ENCODE measurements around the gene ZNF701.
"Not testable (repeated sequence)": the region's sequence is repeated elsewhere in the genome, so short reads cannot be mapped to it uniquely, and the experiment has no call there.

Gene ZNF701

GRCh38 chr19:52561611-52562010 lies 8.5 kb upstream of the ZNF701 start:
- DNase-seq (ENCODE audit: insufficient read length, low spot score); FAIRE-seq: not testable (repeated sequence)

GRCh38 chr19:52566121-52566520 lies 4.0 kb upstream of the ZNF701 start:
- DNase-seq (ENCODE audit: insufficient read length, low spot score) (no peak), FAIRE-seq (no peak)

- no peak for FAIRE-seq
- DNase-seq (ENCODE audit: insufficient read length, low spot score) = no peak
These were observed 3.5 kb upstream of the ZNF701 start for GRCh38 chr19:52566588-52566987.

GRCh38 chr19:52567921-52568320 lies 2.2 kb upstream of the ZNF701 start:
- DNase-seq (ENCODE audit: insufficient read length, low spot score) (no peak), FAIRE-seq (no peak)

- not testable (repeated sequence) for DNase-seq (ENCODE audit: insufficient read length, low spot score); FAIRE-seq
These were observed 468 bp upstream of the ZNF701 start for GRCh38 chr19:52569638-52569999.

- no peak for FAIRE-seq
- DNase-seq (ENCODE audit: insufficient read length, low spot score) = no peak
These were observed 14.8 kb downstream of the ZNF701 start for GRCh38 chr19:52584736-52585440.

GRCh38 chr19:52585604-52586003 lies 15.5 kb downstream of the ZNF701 start:
- FAIRE-seq (no peak), DNase-seq (ENCODE audit: insufficient read length, low spot score) (no peak)

- DNase-seq (ENCODE audit: insufficient read length, low spot score) = no peak
- no peak for FAIRE-seq
These were observed 20.6 kb downstream of the ZNF701 start for GRCh38 chr19:52590728-52591127.

GRCh38 chr19:52592301-52592700 lies 22.2 kb downstream of the ZNF701 start:
- FAIRE-seq (no peak), DNase-seq (ENCODE audit: insufficient read length, low spot score) (no peak)

- DNase-seq (ENCODE audit: insufficient read length, low spot score); FAIRE-seq: not testable (repeated sequence)
These were observed 23.4 kb downstream of the ZNF701 start for GRCh38 chr19:52593441-52593840.

GRCh38 chr19:52599241-52599640 lies 29.2 kb downstream of the ZNF701 start:
- no peak for FAIRE-seq
- no peak for DNase-seq (ENCODE audit: insufficient read length, low spot score)

GRCh38 chr19:52600639-52601024 lies 30.5 kb downstream of the ZNF701 start:
- DNase-seq (ENCODE audit: insufficient read length, low spot score) (no peak), FAIRE-seq (no peak)

GRCh38 chr19:52601025-52601973 lies 31.2 kb downstream of the ZNF701 start:
- peak; percentile 75 for DNase-seq (ENCODE audit: insufficient read length, low spot score)
- FAIRE-seq = peak; percentile 89

GRCh38 chr19:52601974-52602366 lies 31.9 kb downstream of the ZNF701 start:
- FAIRE-seq; DNase-seq (ENCODE audit: insufficient read length, low spot score): not testable (repeated sequence)

- FAIRE-seq (no peak), DNase-seq (ENCODE audit: insufficient read length, low spot score) (no peak)
These were observed 32.9 kb downstream of the ZNF701 start for GRCh38 chr19:52602941-52603340.

GRCh38 chr19:52603558-52604207 lies 33.6 kb downstream of the ZNF701 start:
- FAIRE-seq (no peak), DNase-seq (ENCODE audit: insufficient read length, low spot score) (no peak)

GRCh38 chr19:52613299-52613906 lies 43.3 kb downstream of the ZNF701 start:
- DNase-seq (ENCODE audit: insufficient read length, low spot score) (no peak), FAIRE-seq (no peak)

- DNase-seq (ENCODE audit: insufficient read length, low spot score) (no peak), FAIRE-seq (no peak)
These were observed 51.3 kb downstream of the ZNF701 start for GRCh38 chr19:52621376-52621775.

- FAIRE-seq (no peak), DNase-seq (ENCODE audit: insufficient read length, low spot score) (no peak)
These were observed 52.2 kb downstream of the ZNF701 start for GRCh38 chr19:52622261-52622660.

GRCh38 chr19:52626915-52627314 lies 56.8 kb downstream of the ZNF701 start:
- FAIRE-seq (no peak), DNase-seq (ENCODE audit: insufficient read length, low spot score) (no peak)

- not testable (repeated sequence) for DNase-seq (ENCODE audit: insufficient read length, low spot score); FAIRE-seq
These were observed 57.4 kb downstream of the ZNF701 start for GRCh38 chr19:52627441-52627840.
